OCI-LY1 (cell line): ENCODE measurements around the gene TRIOBP.

ENCODE experiments used
- H2AFZ ChIP-seq: fragments of 200-600 bp; sonication (generic), shearing (Covaris generic); 2 replicates; pipeline ENCODE4 v1.6.0; 2014; ENCODE audit warnings: antibody characterized with exemption, mild to moderate bottlenecking, low read length
- H3F3A ChIP-seq: fragments of 200-600 bp; sonication (generic), shearing (Covaris generic); 2 replicates; pipeline ENCODE4 v1.6.0; 2014; ENCODE audit warnings: mild to moderate bottlenecking, antibody characterized with exemption, low read length, moderate library complexity; ENCODE audit not compliant: insufficient read depth
- H3K27ac ChIP-seq: fragments of 200-600 bp; sonication (generic); 2 replicates; pipeline ENCODE4 v1.5.1; 2014; ENCODE audit warnings: low read length, mixed run types, mild to moderate bottlenecking, low read depth; ENCODE audit not compliant: poor library complexity, severe bottlenecking
- H3K27me3 ChIP-seq: fragments of 200-600 bp; sonication (generic); 2 replicates; pipeline ENCODE4 v1.6.0; 2014; ENCODE audit warnings: antibody characterized with exemption, mild to moderate bottlenecking, low read length, moderate library complexity; ENCODE audit not compliant: insufficient read depth
- H3K36me3 ChIP-seq: fragments of 200-600 bp; sonication (generic); 2 replicates; pipeline ENCODE4 v1.6.1; 2014; ENCODE audit warnings: mild to moderate bottlenecking, antibody characterized with exemption, low read length, moderate library complexity, mixed read lengths; ENCODE audit not compliant: insufficient read depth
- H3K4me1 ChIP-seq: fragments of 200-600 bp; sonication (generic); 2 replicates; pipeline ENCODE4 v1.5.1; 2014; ENCODE audit warnings: mild to moderate bottlenecking, low read length, moderate library complexity; ENCODE audit not compliant: insufficient read depth, severe bottlenecking
- H3K4me2 ChIP-seq: fragments of 200-600 bp; sonication (generic), shearing (Covaris generic); 2 replicates; pipeline ENCODE4 v1.6.1; 2014; ENCODE audit warnings: low read length
- H3K4me3 ChIP-seq: fragments of 200-600 bp; sonication (generic); 2 replicates; pipeline ENCODE4 v1.5.1; 2014; ENCODE audit warnings: low read length, low read depth, mild to moderate bottlenecking, mixed read lengths; ENCODE audit not compliant: poor library complexity, severe bottlenecking
- H3K79me2 ChIP-seq: fragments of 200-600 bp; shearing (Covaris generic); 2 replicates; pipeline ENCODE4 v1.6.1; 2016; ENCODE audit warnings: mixed run types, low read length, mixed read lengths; ENCODE audit not compliant: insufficient read depth
- H3K9ac ChIP-seq: fragments of 200-600 bp; sonication (generic), shearing (Covaris generic); 2 replicates; pipeline ENCODE4 v1.6.1; 2014; ENCODE audit warnings: mild to moderate bottlenecking, low read length, mixed read lengths
- H3K9me2 ChIP-seq: fragments of 200-600 bp; sonication (generic), shearing (Covaris generic); 2 replicates; pipeline ENCODE4 v1.6.1; 2014; ENCODE audit warnings: low read depth, mild to moderate bottlenecking, low read length, mixed read lengths
- H3K9me3 ChIP-seq: fragments of 200-600 bp; shearing (Covaris generic); 2 replicates; pipeline ENCODE4 v1.6.1; 2014; ENCODE audit warnings: low read length, mixed read lengths
- H4K20me1 ChIP-seq: fragments of 200-600 bp; sonication (generic), shearing (Covaris generic); 2 replicates; pipeline ENCODE4 v1.6.0; 2016; ENCODE audit warnings: mild to moderate bottlenecking, low read length; ENCODE audit not compliant: insufficient read depth
- CTCF ChIP-seq: fragments of 200-600 bp; sonication (generic), shearing (Covaris generic); IDR thresholded peaks from 2 replicates; pipeline ENCODE4 v1.5.1; 2017; ENCODE audit warnings: mild to moderate bottlenecking, antibody characterized with exemption, low read length, moderate library complexity, mixed read lengths
- EZH2 ChIP-seq: fragments of 200-600 bp; sonication (generic), shearing (Covaris generic); IDR thresholded peaks from 2 replicates; pipeline ENCODE4 v1.8.0; 2017; ENCODE audit warnings: borderline replicate concordance, mixed run types, mild to moderate bottlenecking, antibody characterized with exemption, low read length, moderate library complexity, mixed read lengths

The TRIOBP gene

GRCh38 chr22:37760152-37760551 lies 63.3 kb downstream of the TRIOBP start:
- H3F3A ChIP-seq, result no peaks in the 10 kb centered on the region
- peaks cover 40% of the 10 kb centered on the region for H3K36me3 ChIP-seq
- H3K4me3 ChIP-seq, result no peak overlapping the region
- H3K27ac ChIP-seq, result no peak overlapping the region
- TF ChIP-seq CTCF (no peak), EZH2 (no peak)
- no peaks in the 10 kb centered on the region for H3K79me2 ChIP-seq
- H2AFZ ChIP-seq, result no peak overlapping the region
- H3K4me2 ChIP-seq, result no peak overlapping the region
- H3K9me2 ChIP-seq, result no peaks in the 10 kb centered on the region
- peaks cover 12% of the 10 kb centered on the region for H3K4me1 ChIP-seq
- no peaks in the 10 kb centered on the region for H3K9me3 ChIP-seq
- no peaks in the 10 kb centered on the region for H4K20me1 ChIP-seq
- no peak overlapping the region for H3K9ac ChIP-seq
- H3K27me3 ChIP-seq, result no peaks in the 10 kb centered on the region

- no peak for TF ChIP-seq CTCF
- Histone ChIP-seq H3K27me3 (no peaks in the 10 kb centered on the region), H3K36me3 (peaks cover 33% of the 10 kb centered on the region), H3K4me3 (no peak overlapping the region), H3K27ac (no peak overlapping the region), H3K9me2 (no peaks in the 10 kb centered on the region), H3K9ac (no peak overlapping the region), H2AFZ (no peak overlapping the region), H3K4me1 (peaks cover 12% of the 10 kb centered on the region), H3K4me2 (no peak overlapping the region), H3F3A (no peaks in the 10 kb centered on the region), H4K20me1 (no peaks in the 10 kb centered on the region), H3K79me2 (no peaks in the 10 kb centered on the region), H3K9me3 (no peaks in the 10 kb centered on the region)
Measured at GRCh38 chr22:37762389-37762836, 65.6 kb downstream of the TRIOBP start.

- peaks cover 27% of the 10 kb centered on the region for H3K36me3 ChIP-seq
Measured at GRCh38 chr22:37763012-37763411, 66.2 kb downstream of the TRIOBP start.

More at GRCh38 chr22:37763012-37763411, 66.2 kb downstream of the TRIOBP start:
- Histone ChIP-seq H3K27me3 (no peaks in the 10 kb centered on the region), H3K4me1 (peaks cover 12% of the 10 kb centered on the region), H3F3A (no peaks in the 10 kb centered on the region), H2AFZ (no peak overlapping the region), H3K4me2 (no peak overlapping the region), H3K4me3 (no peak overlapping the region), H3K9me2 (no peaks in the 10 kb centered on the region), H3K9ac (no peak overlapping the region), H3K27ac (no peak overlapping the region), H3K79me2 (no peaks in the 10 kb centered on the region), H3K9me3 (no peaks in the 10 kb centered on the region), H4K20me1 (no peaks in the 10 kb centered on the region)
- TF ChIP-seq CTCF (no peak), EZH2 (no peak)
